GM10248 (cell line): ENCODE data around the gene PCDHB14.
"Not testable (repeated sequence)": the region's sequence is repeated elsewhere in the genome, so short reads cannot be mapped to it uniquely, and the experiment has no call there.

Experiments used
- CTCF ChIA-PET: fragments of 300-600 bp; sonication (Branson Sonifier 250); formaldehyde crosslinking; extraction: SDS; loops from one replicate; lab custom pipeline; 2021; ENCODE audit warnings: antibody characterized with exemption; lab: Yijun Ruan, JAX
- POLR2A ChIA-PET: fragments of 350-650 bp; sonication (Branson Sonifier 250); formaldehyde crosslinking; extraction: SDS; loops from one replicate; lab custom pipeline; 2020; ENCODE audit warnings: antibody characterized with exemption; lab: Yijun Ruan, JAX
- DNase-seq: peaks from one replicate; pipeline ENCODE4 v3.0.0; 2012; ENCODE audit errors: extremely low spot score
- TF ChIP-seq, protein P1 (sequence below): IDR thresholded peaks from 2 replicates; pipeline ENCODE4 v1.5.1; 2012; ENCODE audit warnings: mild to moderate bottlenecking, low read depth; ENCODE audit errors: extremely low read depth, missing control alignments, control extremely low read depth

PCDHB14 gene

DNA sequence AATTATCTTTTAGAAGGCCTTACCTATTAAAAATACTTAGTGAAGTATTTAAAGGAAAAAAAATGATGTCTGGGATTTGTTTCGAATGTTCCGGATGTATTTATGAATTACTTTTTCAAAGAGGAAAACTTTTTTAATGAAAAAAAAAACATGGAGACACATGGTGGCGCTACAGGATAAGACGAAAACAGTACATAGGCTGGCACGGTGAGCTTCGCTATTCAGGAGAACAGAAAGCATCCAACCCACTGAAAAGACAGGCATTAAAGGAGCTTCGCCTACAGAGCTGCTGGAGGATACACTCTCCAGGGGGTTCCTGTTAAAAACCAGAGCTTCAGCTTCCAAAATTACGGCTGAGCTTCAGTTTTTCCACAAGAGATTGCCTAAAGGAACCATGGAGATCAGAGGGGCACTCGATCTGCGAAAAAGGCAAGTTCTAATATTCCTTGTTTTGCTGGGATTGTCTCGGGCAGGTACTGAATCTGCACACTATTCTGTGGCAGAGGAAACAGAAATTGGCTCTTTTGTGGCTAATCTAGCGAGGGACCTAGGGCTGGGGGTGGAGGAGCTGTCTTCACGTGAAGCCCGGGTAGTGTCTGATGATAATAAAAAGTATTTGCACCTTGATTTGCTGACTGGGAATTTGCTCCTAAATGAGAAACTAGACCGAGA, at the start of gene PCDHB14:
TSS of gene PCDHB14 (plus strand) at position 232 of the 672 bp plus-strand sequence. CDS start at position 395, 163 bp downstream.
- CTCF ChIA-PET: interaction anchor here (0.9 to 1.6 kb wide), 6 partner anchors 23 to 341 kb away, joined by 3 to 8 read pairs (median 3); partner anchors contain the start of genes PCDHB11, PCDHGA10 and PCDHGB1
- TF ChIP-seq, protein P1, sequence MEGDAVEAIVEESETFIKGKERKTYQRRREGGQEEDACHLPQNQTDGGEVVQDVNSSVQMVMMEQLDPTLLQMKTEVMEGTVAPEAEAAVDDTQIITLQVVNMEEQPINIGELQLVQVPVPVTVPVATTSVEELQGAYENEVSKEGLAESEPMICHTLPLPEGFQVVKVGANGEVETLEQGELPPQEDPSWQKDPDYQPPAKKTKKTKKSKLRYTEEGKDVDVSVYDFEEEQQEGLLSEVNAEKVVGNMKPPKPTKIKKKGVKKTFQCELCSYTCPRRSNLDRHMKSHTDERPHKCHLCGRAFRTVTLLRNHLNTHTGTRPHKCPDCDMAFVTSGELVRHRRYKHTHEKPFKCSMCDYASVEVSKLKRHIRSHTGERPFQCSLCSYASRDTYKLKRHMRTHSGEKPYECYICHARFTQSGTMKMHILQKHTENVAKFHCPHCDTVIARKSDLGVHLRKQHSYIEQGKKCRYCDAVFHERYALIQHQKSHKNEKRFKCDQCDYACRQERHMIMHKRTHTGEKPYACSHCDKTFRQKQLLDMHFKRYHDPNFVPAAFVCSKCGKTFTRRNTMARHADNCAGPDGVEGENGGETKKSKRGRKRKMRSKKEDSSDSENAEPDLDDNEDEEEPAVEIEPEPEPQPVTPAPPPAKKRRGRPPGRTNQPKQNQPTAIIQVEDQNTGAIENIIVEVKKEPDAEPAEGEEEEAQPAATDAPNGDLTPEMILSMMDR: no peak

DNA sequence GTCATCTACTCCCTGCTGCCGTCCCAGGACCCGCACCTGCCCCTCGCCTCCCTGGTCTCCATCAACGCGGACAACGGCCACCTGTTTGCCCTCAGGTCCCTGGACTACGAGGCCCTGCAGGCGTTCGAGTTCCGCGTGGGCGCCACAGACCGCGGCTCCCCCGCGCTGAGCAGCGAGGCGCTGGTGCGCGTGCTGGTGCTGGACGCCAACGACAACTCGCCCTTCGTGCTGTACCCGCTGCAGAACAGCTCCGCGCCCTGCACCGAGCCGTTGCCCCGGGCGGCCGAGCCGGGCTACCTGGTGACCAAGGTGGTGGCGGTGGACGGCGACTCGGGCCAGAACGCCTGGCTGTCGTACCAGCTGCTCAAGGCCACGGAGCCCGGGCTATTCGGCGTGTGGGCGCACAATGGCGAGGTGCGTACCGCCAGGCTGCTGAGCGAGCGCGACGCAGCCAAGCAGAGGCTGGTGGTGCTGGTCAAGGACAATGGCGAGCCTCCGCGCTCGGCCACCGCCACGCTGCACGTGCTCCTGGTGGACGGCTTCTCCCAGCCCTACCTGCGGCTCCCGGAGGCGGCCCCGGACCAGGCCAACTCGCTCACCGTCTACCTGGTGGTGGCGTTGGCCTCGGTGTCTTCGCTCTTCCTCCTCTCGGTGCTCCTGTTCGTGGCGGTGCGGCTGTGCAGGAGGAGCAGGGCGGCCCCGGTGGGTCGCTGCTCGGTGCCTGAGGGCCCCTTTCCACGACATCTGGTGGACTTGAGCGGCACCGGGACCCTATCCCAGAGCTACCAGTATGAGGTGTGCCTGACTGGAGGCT, 48.6 kb upstream of the PCDHB14 start:
- CTCF ChIA-PET, POLR2A ChIA-PET, DNase-seq: not testable (repeated sequence)

More for the DNA sequence above, at the start of gene PCDHB14:
- no peak for DNase-seq
- POLR2A ChIA-PET: no interaction called here

DNA sequence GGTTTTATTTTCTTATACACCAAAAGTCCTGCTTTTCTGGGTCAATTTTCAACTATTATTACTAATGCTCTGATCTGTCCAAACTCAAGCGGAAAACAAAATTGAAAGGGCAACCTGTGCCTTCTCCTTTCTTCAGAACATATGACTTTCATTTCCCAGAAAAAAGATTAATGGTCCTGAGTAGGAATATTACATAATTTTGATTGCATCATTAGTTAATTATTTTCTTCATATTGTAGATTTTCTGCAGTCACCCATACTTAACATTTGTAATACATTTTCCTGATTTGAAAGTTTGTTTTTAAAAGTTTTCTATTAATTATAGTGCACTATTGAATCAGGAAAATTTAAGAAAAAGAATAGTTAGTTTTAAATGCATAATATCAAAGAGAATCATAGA, 47.2 kb upstream of the PCDHB14 start:
- no peak for DNase-seq

DNA sequence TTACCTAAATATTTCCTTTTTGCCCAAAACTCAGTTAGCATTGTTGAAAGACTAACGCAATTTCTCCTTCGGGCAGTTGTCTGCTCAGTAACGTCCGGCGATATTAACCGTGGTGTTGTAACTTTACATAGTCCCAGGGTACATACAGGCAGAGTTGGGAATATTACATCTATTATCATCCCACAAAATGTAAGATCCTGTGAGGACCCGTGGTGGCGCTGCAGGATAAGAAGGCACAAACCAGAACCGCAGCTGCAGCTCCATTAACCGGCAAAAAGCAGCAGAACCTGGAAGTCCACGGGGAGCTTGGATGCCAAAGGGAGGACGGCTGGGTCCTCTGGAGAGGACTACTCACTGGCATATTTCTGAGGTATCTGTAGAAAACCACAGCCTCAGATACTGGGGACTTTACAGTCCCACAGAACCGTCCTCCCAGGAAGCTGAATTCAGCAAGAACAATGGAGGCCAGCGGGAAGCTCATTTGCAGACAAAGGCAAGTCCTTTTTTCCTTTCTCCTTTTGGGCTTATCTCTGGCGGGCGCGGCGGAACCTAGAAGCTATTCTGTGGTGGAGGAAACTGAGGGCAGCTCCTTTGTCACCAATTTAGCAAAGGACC, 45.5 kb upstream of the PCDHB14 start, which contains the start of gene PCDHB8:
TSS of gene PCDHB8 (plus strand) at position 214 of the 615 bp plus-strand sequence. CDS start at position 459, 245 bp downstream.
- DNase-seq, CTCF ChIA-PET, POLR2A ChIA-PET: not testable (repeated sequence)

More for the DNA sequence above, 47.2 kb upstream of the PCDHB14 start:
- ChIA-PET POLR2A (no interaction called here), CTCF (no interaction called here)
- TF ChIP-seq, protein P1: no peak

DNA sequence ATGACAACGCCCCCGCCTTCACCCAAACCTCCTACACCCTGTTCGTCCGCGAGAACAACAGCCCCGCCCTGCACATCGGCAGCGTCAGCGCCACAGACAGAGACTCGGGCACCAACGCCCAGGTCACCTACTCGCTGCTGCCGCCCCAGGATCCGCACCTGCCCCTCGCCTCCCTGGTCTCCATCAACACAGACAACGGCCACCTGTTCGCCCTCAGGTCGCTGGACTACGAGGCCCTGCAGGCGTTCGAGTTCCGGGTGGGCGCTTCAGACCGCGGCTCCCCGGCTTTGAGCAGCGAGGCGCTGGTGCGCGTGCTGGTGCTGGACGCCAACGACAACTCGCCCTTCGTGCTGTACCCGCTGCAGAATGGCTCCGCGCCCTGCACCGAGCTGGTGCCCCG, 43.8 kb upstream of the PCDHB14 start:
- CTCF ChIA-PET, DNase-seq, POLR2A ChIA-PET: not testable (repeated sequence)

DNA sequence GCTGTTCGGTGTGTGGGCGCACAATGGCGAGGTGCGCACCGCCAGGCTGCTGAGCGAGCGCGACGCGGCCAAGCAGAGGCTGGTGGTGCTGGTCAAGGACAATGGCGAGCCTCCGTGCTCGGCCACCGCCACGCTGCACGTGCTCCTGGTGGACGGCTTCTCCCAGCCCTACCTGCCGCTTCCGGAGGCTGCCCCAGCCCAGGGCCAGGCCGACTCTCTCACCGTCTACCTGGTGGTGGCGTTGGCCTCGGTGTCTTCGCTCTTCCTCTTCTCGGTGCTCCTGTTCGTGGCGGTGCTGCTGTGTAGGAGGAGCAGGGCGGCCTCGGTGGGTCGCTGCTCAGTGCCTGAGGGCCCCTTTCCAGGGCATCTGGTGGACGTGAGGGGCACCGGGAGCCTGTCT, 43.3 kb upstream of the PCDHB14 start:
- DNase-seq, POLR2A ChIA-PET, CTCF ChIA-PET: not testable (repeated sequence)

DNA sequence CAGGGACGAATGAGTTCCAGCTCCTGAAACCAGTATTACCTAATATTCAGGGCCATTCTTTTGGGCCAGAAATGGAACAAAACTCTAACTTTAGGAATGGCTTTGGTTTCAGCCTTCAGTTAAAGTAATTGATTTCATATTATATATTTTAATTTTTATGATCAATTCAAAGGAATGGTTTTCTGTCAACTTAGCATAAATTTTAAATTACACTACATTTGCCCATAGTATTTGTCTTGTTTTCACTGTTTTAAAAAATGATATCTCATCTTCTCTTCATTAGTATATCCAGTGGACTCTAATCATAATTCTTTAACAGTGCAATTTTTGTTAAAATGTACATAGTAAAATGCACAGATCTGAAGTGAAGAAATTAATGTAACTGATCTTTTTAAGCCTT, 42.8 kb upstream of the PCDHB14 start:
- TF ChIP-seq, protein P1: no peak
- ChIA-PET POLR2A (no interaction called here), CTCF (no interaction called here)
- no peak for DNase-seq

DNA sequence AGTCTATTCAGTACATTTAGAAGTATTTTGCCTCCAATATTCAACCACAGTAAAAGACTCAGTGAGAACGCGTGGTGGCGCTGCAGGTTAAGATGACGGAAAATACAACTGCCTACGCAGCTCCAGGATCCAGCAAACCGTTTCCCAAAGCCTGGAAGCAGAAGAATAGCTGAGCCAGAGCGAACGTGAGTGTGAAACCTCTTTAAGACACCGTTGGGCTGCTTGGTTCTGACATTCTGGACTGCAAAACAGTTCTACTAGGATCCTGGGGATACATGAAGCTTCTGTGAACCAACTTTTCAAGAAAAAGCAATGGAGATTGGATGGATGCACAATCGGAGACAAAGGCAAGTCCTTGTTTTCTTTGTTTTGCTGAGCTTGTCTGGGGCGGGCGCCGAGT, 40.9 kb upstream of the PCDHB14 start, which contains the start of gene PCDHB16:
TSS of gene PCDHB16 (plus strand) at position 140 of the 400 bp plus-strand sequence. CDS start at position 313, 173 bp downstream.
- no peak for DNase-seq
- POLR2A ChIA-PET: interaction anchor here (0.6 kb wide), 1 partner anchor 166 kb away, joined by 4 read pairs; no protein-coding TSS in a partner anchor
- CTCF ChIA-PET: interaction anchor here (0.8 to 1.3 kb wide), 2 partner anchors 10 to 12 kb away, joined by 3 to 5 read pairs; partner anchors contain the start of gene PCDHB10
- TF ChIP-seq, protein P1: no peak

DNA sequence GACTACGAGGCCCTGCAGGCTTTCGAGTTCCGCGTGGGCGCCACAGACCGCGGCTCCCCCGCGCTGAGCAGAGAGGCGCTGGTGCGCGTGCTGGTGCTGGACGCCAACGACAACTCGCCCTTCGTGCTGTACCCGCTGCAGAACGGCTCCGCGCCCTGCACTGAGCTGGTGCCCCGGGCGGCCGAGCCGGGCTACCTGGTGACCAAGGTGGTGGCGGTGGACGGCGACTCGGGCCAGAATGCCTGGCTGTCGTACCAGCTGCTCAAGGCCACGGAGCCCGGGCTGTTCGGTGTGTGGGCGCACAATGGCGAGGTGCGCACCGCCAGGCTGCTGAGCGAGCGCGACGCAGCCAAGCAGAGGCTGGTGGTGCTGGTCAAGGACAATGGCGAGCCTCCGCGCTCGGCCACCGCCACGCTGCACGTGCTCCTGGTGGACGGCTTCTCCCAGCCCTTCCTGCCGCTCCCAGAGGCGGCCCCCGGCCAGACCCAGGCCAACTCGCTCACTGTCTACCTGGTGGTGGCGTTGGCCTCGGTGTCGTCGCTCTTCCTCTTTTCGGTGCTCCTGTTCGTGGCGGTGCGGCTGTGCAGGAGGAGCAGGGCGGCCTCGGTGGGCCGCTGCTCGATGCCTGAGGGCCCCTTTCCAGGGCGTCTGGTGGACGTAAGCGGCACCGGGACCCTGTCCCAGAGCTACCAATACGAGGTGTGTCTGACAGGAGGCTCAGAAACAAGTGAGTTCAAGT, 38.9 kb upstream of the PCDHB14 start:
- DNase-seq, POLR2A ChIA-PET, CTCF ChIA-PET: not testable (repeated sequence)
